HG03520 (cell line): ENCODE measurements around the gene DDR2.
"Not testable (repeated sequence)": the region's sequence is repeated elsewhere in the genome, so short reads cannot be mapped to it uniquely, and the experiment has no call there.

Source experiments
- ATAC-seq: cut with Tn5 transposase; IDR thresholded peaks from one replicate; pipeline ENCODE4 v1.9.1; 2021; ENCODE audit warnings: mild to moderate bottlenecking, moderate library complexity; ENCODE audit not compliant: unreplicated experiment

DDR2 gene

GRCh38 chr1:162632217-162632666, at the start of gene DDR2:
DDR2 (plus strand) TSS chr1:162632464; CDS start chr1:162719064, 86,600 bp downstream.
- no peak for ATAC-seq

GRCh38 chr1:162582901-162583300, 49.4 kb upstream of the DDR2 start:
- not testable (repeated sequence) for ATAC-seq

GRCh38 chr1:162585101-162585500, 47.2 kb upstream of the DDR2 start:
- not testable (repeated sequence) for ATAC-seq

- no peak for ATAC-seq
Observed at GRCh38 chr1:162587347-162587746, 44.9 kb upstream of the DDR2 start.

- ATAC-seq = no peak
Observed at GRCh38 chr1:162587761-162588260, 44.5 kb upstream of the DDR2 start.

GRCh38 chr1:162590101-162590500, 42.2 kb upstream of the DDR2 start:
- no peak for ATAC-seq

- ATAC-seq = no peak
Observed at GRCh38 chr1:162590686-162591085, 41.6 kb upstream of the DDR2 start.

- no peak for ATAC-seq
Observed at GRCh38 chr1:162596514-162597170, 35.6 kb upstream of the DDR2 start.

GRCh38 chr1:162599451-162599850, 32.8 kb upstream of the DDR2 start:
- ATAC-seq = no peak

GRCh38 chr1:162603117-162603516, 29.1 kb upstream of the DDR2 start:
- not testable (repeated sequence) for ATAC-seq

- no peak for ATAC-seq
Observed at GRCh38 chr1:162605225-162605927, 26.9 kb upstream of the DDR2 start.

GRCh38 chr1:162609306-162609705, 23.0 kb upstream of the DDR2 start:
- ATAC-seq = no peak

- no peak for ATAC-seq
Observed at GRCh38 chr1:162612606-162613400, 19.5 kb upstream of the DDR2 start.

GRCh38 chr1:162616848-162617247, 15.4 kb upstream of the DDR2 start:
- ATAC-seq = no peak

- no peak for ATAC-seq
Observed at GRCh38 chr1:162617513-162617912, 14.8 kb upstream of the DDR2 start.

GRCh38 chr1:162619076-162619475, 13.2 kb upstream of the DDR2 start:
- ATAC-seq = no peak

GRCh38 chr1:162621256-162621655, 11.0 kb upstream of the DDR2 start:
- ATAC-seq = no peak

- no peak for ATAC-seq
Observed at GRCh38 chr1:162625679-162626078, 6.6 kb upstream of the DDR2 start.

- no peak for ATAC-seq
Observed at GRCh38 chr1:162626094-162626493, 6.2 kb upstream of the DDR2 start.

- ATAC-seq = peak; percentile 33
Observed at GRCh38 chr1:162626761-162627160, 5.5 kb upstream of the DDR2 start.

- no peak for ATAC-seq
Observed at GRCh38 chr1:162627662-162628296, 4.5 kb upstream of the DDR2 start.
